Stimulated activated CD4-positive, alpha-beta T cell treated with anti-CD3 and anti-CD28 coated beads, Interleukin-2, amount 100 ng/mL, for 4 hours (primary cell): Measurements from ENCODE around the gene CNTN5.
"Not testable (repeated sequence)": the region's sequence is repeated elsewhere in the genome, so short reads cannot be mapped to it uniquely, and the experiment has no call there.

Experiments
- DNase-seq: peaks from one replicate; pipeline ENCODE4 v3.0.0-alpha.2; 2020; ENCODE audit warnings: low read depth

CNTN5 gene

GRCh38 chr11:99020352-99021225 is at the start of gene CNTN5:
Gene CNTN5 (plus strand): TSS chr11:99020949.
- DNase-seq, result no peak

- no peak for DNase-seq
These were observed 41.5 kb upstream of the CNTN5 start for GRCh38 chr11:98979205-98979604.

GRCh38 chr11:99015634-99016454 is 4.9 kb upstream of the CNTN5 start:
- DNase-seq, result no peak

GRCh38 chr11:99019696-99020095 is 1.1 kb upstream of the CNTN5 start:
- DNase-seq, result no peak

GRCh38 chr11:99037057-99037456 is 16.3 kb downstream of the CNTN5 start:
- no peak for DNase-seq

GRCh38 chr11:99063331-99063730 is 42.6 kb downstream of the CNTN5 start:
- DNase-seq, result no peak

GRCh38 chr11:99065121-99065520 is 44.4 kb downstream of the CNTN5 start:
- no peak for DNase-seq

GRCh38 chr11:99066618-99067317 is 46.0 kb downstream of the CNTN5 start:
- no peak for DNase-seq

GRCh38 chr11:99068832-99069231 is 48.1 kb downstream of the CNTN5 start:
- no peak for DNase-seq

GRCh38 chr11:99069856-99070444 is 49.2 kb downstream of the CNTN5 start:
- DNase-seq, result no peak

GRCh38 chr11:99079576-99079975 is 58.8 kb downstream of the CNTN5 start:
- no peak for DNase-seq

GRCh38 chr11:99080154-99080553 is 59.4 kb downstream of the CNTN5 start:
- DNase-seq, result no peak

- no peak for DNase-seq
These were observed 77.5 kb downstream of the CNTN5 start for GRCh38 chr11:99098258-99098657.

- no peak for DNase-seq
These were observed 78.0 kb downstream of the CNTN5 start for GRCh38 chr11:99098751-99099150.

GRCh38 chr11:99117603-99118002 is 96.9 kb downstream of the CNTN5 start:
- DNase-seq, result no peak

- DNase-seq, result not testable (repeated sequence)
These were observed 113.1 kb downstream of the CNTN5 start for GRCh38 chr11:99133862-99134261.

- no peak for DNase-seq
These were observed 114.8 kb downstream of the CNTN5 start for GRCh38 chr11:99135508-99135907.

GRCh38 chr11:99142237-99142636 is 121.5 kb downstream of the CNTN5 start:
- no peak for DNase-seq

GRCh38 chr11:99148352-99148751 is 127.6 kb downstream of the CNTN5 start:
- no peak for DNase-seq

GRCh38 chr11:99154277-99154676 is 133.5 kb downstream of the CNTN5 start:
- DNase-seq, result no peak

- no peak for DNase-seq
These were observed 139.7 kb downstream of the CNTN5 start for GRCh38 chr11:99160447-99160846.

- DNase-seq, result no peak
These were observed 142.1 kb downstream of the CNTN5 start for GRCh38 chr11:99162819-99163218.
